ENCODE data around the gene WDR72. TPM values are rescaled to one million over a fixed set of nuclear protein-coding genes. Genes with fewer than 3 reads are reported as not detected.

Gene WDR72
- total RNA-seq, 6 experiments from 2014 or later = 12.0 to 26.5 (median 22.4) TPM

DNA sequence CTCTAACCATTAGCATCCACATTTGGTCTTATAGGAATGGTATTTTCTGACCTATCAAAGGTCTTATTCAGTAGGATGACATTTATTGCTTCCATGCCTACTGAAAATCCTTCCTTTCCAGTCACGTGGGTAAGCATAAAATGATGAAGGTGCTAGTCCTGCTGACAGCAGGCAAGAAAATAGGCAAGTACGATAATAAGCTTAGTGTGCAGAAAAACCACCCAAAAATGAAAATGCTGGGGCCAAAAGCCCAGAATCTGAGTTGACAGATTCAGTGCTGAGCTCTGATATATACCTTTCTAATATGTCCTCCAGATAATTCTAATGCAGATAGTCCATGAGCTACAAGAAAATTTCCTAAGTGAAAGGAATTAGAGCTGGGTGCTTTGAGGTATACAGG is 194.8 kb downstream of the WDR72 start:
- H3K27ac ChIP-seq = no peak overlapping the region
- ATAC-seq (no peak), DNase-seq (no peak)
- no peaks in the 10 kb centered on the region for H3K9me3 ChIP-seq
- peaks cover 0 to 10% (median 5%) of the 10 kb centered on the region in 4 donors for H3K4me1 ChIP-seq
- no peak overlapping the region for H3K4me3 ChIP-seq
- TF ChIP-seq, protein P1, sequence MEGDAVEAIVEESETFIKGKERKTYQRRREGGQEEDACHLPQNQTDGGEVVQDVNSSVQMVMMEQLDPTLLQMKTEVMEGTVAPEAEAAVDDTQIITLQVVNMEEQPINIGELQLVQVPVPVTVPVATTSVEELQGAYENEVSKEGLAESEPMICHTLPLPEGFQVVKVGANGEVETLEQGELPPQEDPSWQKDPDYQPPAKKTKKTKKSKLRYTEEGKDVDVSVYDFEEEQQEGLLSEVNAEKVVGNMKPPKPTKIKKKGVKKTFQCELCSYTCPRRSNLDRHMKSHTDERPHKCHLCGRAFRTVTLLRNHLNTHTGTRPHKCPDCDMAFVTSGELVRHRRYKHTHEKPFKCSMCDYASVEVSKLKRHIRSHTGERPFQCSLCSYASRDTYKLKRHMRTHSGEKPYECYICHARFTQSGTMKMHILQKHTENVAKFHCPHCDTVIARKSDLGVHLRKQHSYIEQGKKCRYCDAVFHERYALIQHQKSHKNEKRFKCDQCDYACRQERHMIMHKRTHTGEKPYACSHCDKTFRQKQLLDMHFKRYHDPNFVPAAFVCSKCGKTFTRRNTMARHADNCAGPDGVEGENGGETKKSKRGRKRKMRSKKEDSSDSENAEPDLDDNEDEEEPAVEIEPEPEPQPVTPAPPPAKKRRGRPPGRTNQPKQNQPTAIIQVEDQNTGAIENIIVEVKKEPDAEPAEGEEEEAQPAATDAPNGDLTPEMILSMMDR (IDR thresholded peaks at IDR 0.05) = no peak
- no peak for TF ChIP-seq POLR2A (IDR thresholded peaks at IDR 0.05)
- no peaks in the 10 kb centered on the region for H3K36me3 ChIP-seq
- no peaks in the 10 kb centered on the region for H3K27me3 ChIP-seq
- 58% methylated on average over 2 of the region's 2 CpGs for WGBS (ENCODE audit: insufficient coverage, low coverage, low lambda C conversion rate, missing lambda C conversion rate)
- intact Hi-C loops (cut with DNase I) = no loop called here

DNA sequence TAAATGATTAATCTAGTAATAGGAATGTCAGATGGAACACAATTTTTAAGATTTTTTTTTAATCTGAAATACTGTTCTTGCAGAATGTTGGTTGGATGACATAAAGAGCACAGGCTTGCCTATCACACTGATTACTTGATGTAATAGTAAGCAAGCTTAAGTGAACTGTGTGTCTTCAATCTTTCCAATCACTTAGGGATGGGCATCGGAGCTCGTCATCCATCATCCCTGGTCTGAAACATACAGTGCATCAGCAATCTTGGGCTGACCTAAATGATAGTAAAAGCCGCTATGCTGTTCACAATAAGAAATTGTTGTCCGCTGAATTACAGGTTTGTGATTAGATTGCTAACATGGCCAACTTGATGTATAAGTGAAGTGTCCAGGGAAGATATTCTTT is 195.8 kb downstream of the WDR72 start:
- DNase-seq = no peak
- H3K9me3 ChIP-seq = no peaks in the 10 kb centered on the region
- no peak for ATAC-seq
- no peaks in the 10 kb centered on the region for H3K27me3 ChIP-seq
- H3K36me3 ChIP-seq = no peaks in the 10 kb centered on the region
- H3K4me3 ChIP-seq = no peak overlapping the region
- H3K4me1 ChIP-seq = peaks cover 0 to 12% (median 5%) of the 10 kb centered on the region in 4 donors
- intact Hi-C loops (cut with DNase I) = no loop called here
- H3K27ac ChIP-seq = no peak overlapping the region
- WGBS (ENCODE audit: insufficient coverage, low coverage, low lambda C conversion rate, missing lambda C conversion rate) = 72% methylated on average over 4 of the region's 4 CpGs
- TF ChIP-seq, protein P1 (IDR thresholded peaks at IDR 0.05) = no peak
- TF ChIP-seq POLR2A (IDR thresholded peaks at IDR 0.05) = no peak

DNA sequence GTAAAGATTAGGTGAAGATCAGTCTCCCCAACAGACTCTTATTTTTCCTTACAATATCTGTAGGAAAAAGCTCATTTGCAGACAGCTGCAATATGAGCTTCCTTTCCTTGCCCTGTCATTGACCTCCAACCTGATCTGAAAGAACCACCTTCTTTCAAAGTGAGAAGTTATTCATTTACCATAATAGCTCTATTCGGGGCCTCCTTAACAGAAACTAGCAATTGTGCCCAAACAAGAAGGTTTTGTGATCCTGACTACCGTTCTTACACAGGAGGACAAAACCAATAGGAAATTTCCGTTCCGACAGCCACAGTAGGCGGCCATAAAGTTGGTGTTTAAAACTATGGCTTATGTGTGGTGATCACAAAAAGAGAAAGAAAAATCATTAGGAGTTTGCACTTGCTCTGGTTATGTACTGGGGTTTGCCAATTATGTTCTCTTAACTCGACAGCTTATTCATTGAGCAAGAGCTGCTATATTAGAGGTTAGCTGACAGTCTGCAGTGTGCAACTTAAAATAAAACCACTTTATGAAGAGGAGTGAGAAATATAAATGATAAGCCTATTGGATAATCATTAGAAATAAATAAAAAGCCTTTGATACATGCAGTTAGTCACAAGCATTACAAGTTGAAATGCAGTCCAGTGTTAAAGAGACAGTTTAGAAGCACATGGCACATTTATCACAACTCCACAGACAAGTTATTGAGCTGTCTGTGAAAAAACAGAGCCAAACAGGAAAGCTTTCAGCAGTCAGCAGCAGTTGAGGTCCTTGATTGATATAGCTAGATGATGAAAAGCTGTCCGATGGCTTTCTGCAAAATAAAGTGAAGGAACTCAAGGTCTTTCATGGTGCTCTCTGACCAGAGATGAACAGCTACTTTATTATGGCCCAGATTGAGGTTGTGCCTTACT is 199.8 kb downstream of the WDR72 start:
- Histone ChIP-seq H3K36me3 (no peaks in the 10 kb centered on the region), H3K27ac (peak overlapping the region in 1 of 3 donors; percentile 49), H3K4me1 (peaks cover 0 to 12% (median 5%) of the 10 kb centered on the region in 4 donors), H3K27me3 (no peaks in the 10 kb centered on the region), H3K4me3 (peak overlapping the region in 1 of 3 donors; percentile 17), H3K9me3 (no peaks in the 10 kb centered on the region)
- peak; percentile 65 to 86 (median 75) for ATAC-seq
- 34% methylated on average over 7 of the region's 7 CpGs for WGBS (ENCODE audit: insufficient coverage, low coverage, low lambda C conversion rate, missing lambda C conversion rate)
- no peak for DNase-seq
- TF ChIP-seq, protein P1 (IDR thresholded peaks at IDR 0.05) = no peak
- intact Hi-C loops (cut with DNase I) = no loop called here

DNA sequence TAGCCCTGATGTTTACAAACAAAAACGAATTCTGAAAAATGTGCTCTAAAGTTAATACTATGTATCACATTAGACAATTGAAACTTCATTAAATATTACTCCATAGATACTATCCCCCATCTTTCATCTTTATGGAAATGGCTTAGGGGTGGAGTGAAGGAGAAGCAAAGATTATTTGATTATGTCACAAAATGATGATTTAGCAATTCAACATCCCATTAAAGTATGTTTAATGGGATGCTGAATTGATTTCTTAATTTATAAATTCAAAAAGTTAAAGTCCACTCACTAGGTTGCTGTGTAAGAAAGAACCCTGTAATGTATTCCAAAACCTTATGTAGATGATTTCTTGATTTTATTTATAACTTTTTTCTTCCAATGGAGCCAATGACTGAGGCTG is 201.1 kb downstream of the WDR72 start:
- H3K4me1 ChIP-seq = peaks cover 0 to 12% (median 5%) of the 10 kb centered on the region in 4 donors
- no peaks in the 10 kb centered on the region for H3K36me3 ChIP-seq
- 67% methylated on average over 1 of the region's 1 CpG for WGBS (ENCODE audit: insufficient coverage, low coverage, low lambda C conversion rate, missing lambda C conversion rate)
- H3K9me3 ChIP-seq = no peaks in the 10 kb centered on the region
- TF ChIP-seq POLR2A (IDR thresholded peaks at IDR 0.05) = no peak
- TF ChIP-seq, protein P1 (IDR thresholded peaks at IDR 0.05) = no peak
- intact Hi-C loops (cut with DNase I) = no loop called here
- H3K27ac ChIP-seq = no peak overlapping the region
- DNase-seq = no peak
- H3K27me3 ChIP-seq = no peaks in the 10 kb centered on the region
- no peak for ATAC-seq
- H3K4me3 ChIP-seq = no peak overlapping the region

Measured in right lobe of liver (tissue), 6 donors.